Spinal cord (tissue), 10 donors: ENCODE data around the gene CBFA2T3. TPM values are rescaled to one million over a fixed set of nuclear protein-coding genes. Genes with fewer than 3 reads are reported as not detected.

Experiments used
- DNase-seq, 6 donors: peaks; one replicate each; pipeline versions ENCODE4 v3.0.0 to v3.0.0-alpha.2; 2013 to 2015; ENCODE audit warnings: low spot score in 6 of 6, low read depth in 4 of 6
- H3K27ac ChIP-seq: one replicate; pipeline ENCODE4 v1.5.1; 2013; ENCODE audit warnings: low read depth, low read length, control low read depth
- H3K27me3 ChIP-seq: one replicate; pipeline ENCODE4 v1.6.1; 2013; ENCODE audit warnings: low read length; ENCODE audit not compliant: control insufficient read depth, insufficient read depth
- H3K36me3 ChIP-seq: one replicate; pipeline ENCODE4 v1.6.1; 2013; ENCODE audit warnings: low read length; ENCODE audit not compliant: control insufficient read depth, insufficient read depth
- H3K4me1 ChIP-seq: one replicate; pipeline ENCODE4 v1.6.1; 2013; ENCODE audit warnings: low read length; ENCODE audit not compliant: control insufficient read depth, insufficient read depth
- H3K4me3 ChIP-seq: one replicate; pipeline ENCODE4 v1.5.1; 2013; ENCODE audit warnings: low read depth, low read length, control low read depth
- H3K9me3 ChIP-seq: one replicate; pipeline ENCODE4 v1.6.1; 2013; ENCODE audit warnings: low read length; ENCODE audit not compliant: control insufficient read depth, insufficient read depth
- WGBS: methylation state at CpG from one replicate; pipeline ENCODE4 v1.1.5; 2013; ENCODE audit warnings: missing lambda C conversion rate; ENCODE audit not compliant: insufficient coverage; 5-methylcytosine and 5-hydroxymethylcytosine counted together
- polyA plus RNA-seq, 2 donors: library from polyadenylated mRNA; unstranded; fragments of 120-200 nt; gene quantifications; one replicate each; pipeline ENCODE4 v1.2.1, GENCODE V29; 2013; ENCODE audit not compliant: insufficient read length in 2 of 2
- total RNA-seq, 2 donors: library from RNA; depleted of rRNA in 1 of 2; stranded (reverse); fragments of 120-200 nt in 1 of 2; fragments of >200 nt in 1 of 2; gene quantifications; one replicate each; pipeline versions ENCODE4 v1.2.3 to v1.2.4, GENCODE V29; 2013 to 2014
- donor health status: healthy.

The CBFA2T3 gene
- total and polyA plus RNA-seq, 4 donors: 1.2 to 19.5 (median 11.0) TPM

GRCh38 chr16:88840600-88841215 lies 136.3 kb downstream of the CBFA2T3 start:
- Histone ChIP-seq H3K4me1 (no peaks in the 10 kb centered on the region), H3K36me3 (peaks cover 86% of the 10 kb centered on the region), H3K27me3 (no peaks in the 10 kb centered on the region), H3K4me3 (no peak overlapping the region), H3K9me3 (no peaks in the 10 kb centered on the region), H3K27ac (no peak overlapping the region)
- 92% methylated on average over 30 of the region's 30 CpGs for WGBS
- no peak for DNase-seq

DNA sequence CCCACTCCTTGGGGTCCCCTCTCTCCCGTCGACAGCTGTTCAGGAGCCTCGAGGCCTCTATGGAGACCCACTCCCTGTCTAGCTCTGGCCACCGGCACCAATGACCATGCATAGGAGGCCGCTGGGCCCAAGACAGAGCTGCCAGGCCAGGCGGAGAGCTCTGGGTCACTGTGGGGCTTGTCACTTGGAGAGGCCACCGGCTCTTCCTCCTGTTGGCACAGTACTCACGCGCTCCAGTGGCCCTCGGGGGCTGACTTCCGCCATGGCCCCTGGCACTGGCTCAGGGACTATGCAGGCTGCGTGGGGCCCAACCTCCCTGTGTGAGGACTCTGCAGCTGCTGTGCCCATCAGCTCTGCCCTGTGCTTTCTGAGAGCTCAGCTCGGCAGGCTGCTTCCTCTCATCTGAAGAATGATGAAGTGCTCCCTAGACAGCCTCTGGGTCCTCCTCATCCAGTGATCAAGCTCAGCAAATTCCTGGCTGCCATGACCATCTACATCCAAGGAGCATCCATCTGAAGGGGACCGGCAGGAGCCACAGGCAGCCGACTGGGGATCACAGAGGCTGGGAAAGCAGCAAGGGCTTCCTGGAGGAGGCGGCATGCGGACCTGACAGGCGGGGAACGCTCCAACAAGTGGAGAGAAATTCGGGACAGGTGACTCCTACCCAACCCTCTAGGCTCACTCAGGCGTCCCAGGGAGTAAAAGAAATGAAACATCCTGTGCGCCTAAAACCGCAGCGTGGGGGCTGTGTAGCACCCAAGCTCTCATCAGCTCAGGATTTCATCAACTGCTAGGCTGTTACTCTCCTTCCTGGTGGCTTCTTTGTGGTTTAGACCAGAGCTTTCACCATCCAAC lies 137.0 kb downstream of the CBFA2T3 start:
- H3K36me3 ChIP-seq: peaks cover 93% of the 10 kb centered on the region
- no peak overlapping the region for H3K4me3 ChIP-seq
- 95% methylated on average over 19 of the region's 24 CpGs for WGBS
- no peak overlapping the region for H3K27ac ChIP-seq
- H3K4me1 ChIP-seq: no peaks in the 10 kb centered on the region
- H3K27me3 ChIP-seq: no peaks in the 10 kb centered on the region
- no peak for DNase-seq
- no peaks in the 10 kb centered on the region for H3K9me3 ChIP-seq

- 89% methylated on average over 38 of the region's 39 CpGs for WGBS
- H3K9me3 ChIP-seq: no peaks in the 10 kb centered on the region
- H3K27ac ChIP-seq: no peak overlapping the region
- H3K27me3 ChIP-seq: no peaks in the 10 kb centered on the region
- no peaks in the 10 kb centered on the region for H3K4me1 ChIP-seq
- no peak overlapping the region for H3K4me3 ChIP-seq
- H3K36me3 ChIP-seq: peaks cover 97% of the 10 kb centered on the region
- no peak for DNase-seq
Observed at GRCh38 chr16:88839026-88839529, 137.9 kb downstream of the CBFA2T3 start.

- H3K4me3 ChIP-seq: no peak overlapping the region
- H3K36me3 ChIP-seq: peaks cover 97% of the 10 kb centered on the region
- DNase-seq: no peak
- no peaks in the 10 kb centered on the region for H3K27me3 ChIP-seq
- no peak overlapping the region for H3K27ac ChIP-seq
- WGBS: 95% methylated on average over 19 of the region's 19 CpGs
- H3K4me1 ChIP-seq: no peaks in the 10 kb centered on the region
- H3K9me3 ChIP-seq: no peaks in the 10 kb centered on the region
Observed at GRCh38 chr16:88838566-88838965, 138.4 kb downstream of the CBFA2T3 start.

DNA sequence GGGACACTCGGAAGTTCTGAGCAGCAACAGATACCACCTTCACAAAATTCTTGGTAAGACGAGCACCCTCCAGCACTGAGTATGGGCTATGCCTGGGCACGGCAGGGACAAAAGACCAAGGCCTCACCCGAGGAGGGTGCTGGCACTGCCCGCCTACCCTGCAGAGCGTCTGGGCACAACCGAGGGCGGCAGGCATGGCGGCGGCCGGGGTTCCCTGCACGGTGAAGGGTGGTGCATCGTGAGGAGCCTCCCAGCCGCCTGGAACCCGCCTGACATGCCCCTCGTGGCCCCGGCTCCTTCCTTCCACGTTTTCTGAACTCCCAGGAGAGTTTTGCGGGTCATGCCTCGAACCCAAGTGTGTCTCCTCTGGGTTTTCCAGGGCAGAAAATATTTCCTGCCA lies 139.2 kb downstream of the CBFA2T3 start:
- 95% methylated on average over 19 of the region's 20 CpGs for WGBS

DNA sequence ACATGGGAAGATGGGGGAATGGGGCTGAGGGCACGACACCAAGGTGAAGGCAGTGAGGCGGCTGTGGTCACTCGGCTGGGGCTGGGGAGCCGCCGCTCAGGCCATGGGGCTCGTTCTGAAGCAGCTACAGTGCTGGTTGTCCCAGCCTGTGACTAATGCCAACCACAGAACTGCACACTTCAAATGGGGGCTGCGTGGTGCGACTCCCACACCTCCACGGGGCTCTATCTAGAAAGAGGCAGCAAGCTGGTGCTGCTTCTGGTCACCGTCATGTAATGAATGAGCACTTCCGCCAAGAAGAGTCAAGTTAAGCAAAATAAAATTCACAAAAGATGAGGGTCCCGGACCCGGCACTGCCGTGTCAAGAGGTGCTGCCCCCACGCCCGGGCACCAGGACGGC lies 140.2 kb downstream of the CBFA2T3 start:
- Histone ChIP-seq H3K4me1 (no peaks in the 10 kb centered on the region), H3K4me3 (no peak overlapping the region), H3K27ac (no peak overlapping the region), H3K36me3 (peaks cover 92% of the 10 kb centered on the region), H3K9me3 (no peaks in the 10 kb centered on the region), H3K27me3 (no peaks in the 10 kb centered on the region)
- DNase-seq: no peak
- 92% methylated on average over 14 of the region's 17 CpGs for WGBS

More for the DNA sequence above, 139.2 kb downstream of the CBFA2T3 start:
- H3K36me3 ChIP-seq: peaks cover 96% of the 10 kb centered on the region
- H3K4me3 ChIP-seq: no peak overlapping the region
- no peak overlapping the region for H3K27ac ChIP-seq
- no peaks in the 10 kb centered on the region for H3K27me3 ChIP-seq
- H3K4me1 ChIP-seq: no peaks in the 10 kb centered on the region
- no peak for DNase-seq
- no peaks in the 10 kb centered on the region for H3K9me3 ChIP-seq

GRCh38 chr16:88835818-88836217 lies 141.2 kb downstream of the CBFA2T3 start:
- H3K4me1 ChIP-seq: no peaks in the 10 kb centered on the region
- no peak for DNase-seq
- H3K36me3 ChIP-seq: peaks cover 88% of the 10 kb centered on the region
- WGBS: 91% methylated on average over 28 of the region's 33 CpGs
- no peaks in the 10 kb centered on the region for H3K27me3 ChIP-seq
- H3K9me3 ChIP-seq: no peaks in the 10 kb centered on the region
- no peak overlapping the region for H3K27ac ChIP-seq
- no peak overlapping the region for H3K4me3 ChIP-seq

GRCh38 chr16:88835383-88835782 lies 141.6 kb downstream of the CBFA2T3 start:
- WGBS: 82% methylated on average over 9 of the region's 11 CpGs
- DNase-seq: no peak
- Histone ChIP-seq H3K9me3 (no peaks in the 10 kb centered on the region), H3K27ac (no peak overlapping the region), H3K36me3 (peaks cover 88% of the 10 kb centered on the region), H3K27me3 (no peaks in the 10 kb centered on the region), H3K4me3 (no peak overlapping the region), H3K4me1 (no peaks in the 10 kb centered on the region)

DNA sequence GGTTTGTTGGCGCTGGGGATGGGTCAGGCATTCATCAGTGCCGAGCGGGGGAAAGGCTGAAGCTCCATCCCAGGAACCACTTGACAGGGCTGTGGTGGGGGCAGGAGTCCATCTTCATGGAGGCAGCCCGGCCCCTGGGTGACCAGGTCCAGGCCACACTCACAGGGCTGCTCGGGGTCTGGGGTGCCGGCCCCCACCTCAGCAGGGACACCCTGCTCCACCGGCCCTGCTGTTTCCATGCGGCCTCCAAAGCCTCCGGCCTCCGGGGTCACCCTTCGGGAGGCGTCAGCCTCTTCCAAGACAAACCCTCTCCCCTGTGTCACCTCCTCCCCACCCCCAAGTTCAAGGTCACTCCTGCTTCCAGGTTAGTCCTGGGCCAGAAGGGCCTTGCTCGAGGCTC lies 142.3 kb downstream of the CBFA2T3 start:
- WGBS: 89% methylated on average over 13 of the region's 13 CpGs
- Histone ChIP-seq H3K4me1 (peaks cover 2% of the 10 kb centered on the region), H3K27ac (no peak overlapping the region), H3K36me3 (peaks cover 87% of the 10 kb centered on the region), H3K27me3 (no peaks in the 10 kb centered on the region), H3K9me3 (no peaks in the 10 kb centered on the region), H3K4me3 (no peak overlapping the region)
- DNase-seq: no peak
